ENCODE results near the gene UBE2D2. TPM values are rescaled to one million over a fixed set of nuclear protein-coding genes. Genes with fewer than 3 reads are reported as not detected.

The UBE2D2 gene
- total and polyA plus RNA-seq, 10 of the 15 experiments (the other 5 are each of a cell fraction or from before 2014, with no cell fraction given) = 58.6 to 245 (median 128) TPM

DNA sequence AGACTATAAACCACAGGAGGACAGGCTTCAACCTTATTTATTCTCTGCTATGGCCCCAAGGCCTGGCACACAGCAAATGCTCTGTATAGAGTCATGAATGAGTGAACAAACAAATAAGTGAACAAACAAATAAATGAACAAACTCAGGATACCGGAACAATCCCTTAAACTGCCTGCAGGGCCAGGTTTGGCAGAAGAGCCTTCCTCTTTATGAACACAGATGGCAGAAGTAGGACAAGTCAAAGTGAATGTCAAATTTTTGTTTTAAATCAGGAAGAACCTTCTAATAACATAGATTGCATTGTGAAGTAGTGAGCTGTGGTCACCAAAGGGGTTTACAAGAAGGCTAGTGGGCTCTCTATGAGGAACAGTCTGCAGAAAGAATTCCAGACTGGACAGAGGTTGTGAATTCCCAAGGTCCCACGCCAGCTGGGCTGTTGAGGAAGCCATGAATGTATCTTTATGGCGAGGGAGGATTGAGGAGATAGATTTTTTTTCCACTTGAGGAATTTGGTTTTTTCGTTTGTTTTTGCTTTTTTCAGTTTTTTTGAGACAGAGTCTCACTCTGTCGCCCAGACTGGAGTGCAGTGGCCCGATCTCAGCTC lies 48.3 kb upstream of the UBE2D2 start:
- Histone ChIP-seq H3K79me2 (ENCODE audit: control insufficient read depth, insufficient read depth, low read length) (no peaks in the 10 kb centered on the region), H2AFZ (ENCODE audit: control insufficient read depth, low read depth, low read length) (no peak overlapping the region), H3K36me3 (ENCODE audit: control insufficient read depth in 2 of 2, insufficient read depth in 2 of 2, low read length in 1 of 2) (no peaks in the 10 kb centered on the region), H4K20me1 (ENCODE audit: control insufficient read depth, insufficient read depth) (no peaks in the 10 kb centered on the region), H3K9ac (ENCODE audit: control insufficient read depth, insufficient read depth, low read length) (no peak overlapping the region), H3K27me3 (replicated peaks in 1 of 2; ENCODE audit: control insufficient read depth in 2 of 2, insufficient read depth in 2 of 2, low read length in 1 of 2) (no peaks in the 10 kb centered on the region), H3K9me3 (replicated peaks; ENCODE audit: control insufficient read depth, insufficient read depth, low read length) (no peaks in the 10 kb centered on the region; the same call in 2 of the 3 replicates), H3K4me2 (ENCODE audit: control insufficient read depth, insufficient read depth) (no peak overlapping the region), H3K4me3 (no peak overlapping the region), H3K27ac (ENCODE audit: control insufficient read depth, insufficient read depth) (no peak overlapping the region), H3K4me1 (ENCODE audit: control insufficient read depth, insufficient read depth, low read length) (peaks cover 11% of the 10 kb centered on the region)
- SMC1A ChIA-PET (ENCODE audit: uncharacterized antibody, unreplicated experiment) = interaction anchor here (0.6 to 11.2 kb wide), 37 partner anchors 10 to 262 kb away, joined by 3 to 235 read pairs (median 5); partner anchors contain the start of genes DNAJC18 and STING1
- ATAC-seq = peak; percentile 9
- in situ Hi-C loops (cut with MboI) = no loop called here
- FAIRE-seq = no peak
- 70% methylated on average over 6 of the region's 6 CpGs for WGBS (ENCODE audit: insufficient coverage, insufficient replicate concordance, low lambda C conversion rate, missing lambda C conversion rate)
- intact Hi-C loops (cut with micrococcal nuclease; ENCODE audit: unreplicated experiment) = loop anchor here (1.0 to 2.0 kb wide), 2 partner anchors 56 to 91 kb away; no protein-coding TSS in a partner anchor
- no peak for DNase-seq (ENCODE audit: low read depth, low spot score)
- BruUV-seq (replicated peaks) = no TSS peak
- TF ChIP-seq ZNF592 (IDR thresholded peaks at IDR 0.05) = no peak
- TF ChIP-seq RBBP5 (conservative IDR thresholded peaks at IDR 0.05) = no peak
- TF ChIP-seq ZNF207 (IDR thresholded peaks at IDR 0.05; ENCODE audit: borderline replicate concordance) = no peak
- no peak for TF ChIP-seq RFX5 (IDR thresholded peaks at IDR 0.05; ENCODE audit: low read depth, low read length)
- TF ChIP-seq LARP7 (IDR thresholded peaks at IDR 0.05) = no peak
- TF ChIP-seq IKZF1 (conservative IDR thresholded peaks at IDR 0.05) = no peak
- TF ChIP-seq CTCF (IDR thresholded peaks at IDR 0.05 in 2 of 3, conservative IDR thresholded peaks at IDR 0.05 in 1 of 3; ENCODE audit: control insufficient read depth in 2 of 3, extremely low read depth in 1 of 3, insufficient read depth in 1 of 3, low read depth in 3 of 3, low read length in 3 of 3) = 0 out of 6 replicates have a peak, but pooled peaks of 1 of the 3 experiments have one; percentile 7
- no peak for TF ChIP-seq CBX5 (IDR thresholded peaks at IDR 0.05; ENCODE audit: low read depth)
- 0 out of 2 replicates have a peak, but pooled peaks have one; percentile 5 for TF ChIP-seq SPI1 (IDR thresholded peaks at IDR 0.05; ENCODE audit: borderline replicate concordance, insufficient read depth, low read depth, low read length)
- CTCF ChIA-PET = interaction anchor here (0.5 to 10.1 kb wide), 39 partner anchors 8 to 934 kb away, joined by 3 to 491 read pairs (median 5); partner anchors contain the start of genes DNAJC18, PAIP2, SMIM33 and STING1
- RAD21 ChIA-PET (ENCODE audit: unreplicated experiment) = interaction anchor here (0.9 to 9.6 kb wide), 27 partner anchors 11 to 262 kb away, joined by 3 to 241 read pairs (median 5); partner anchors contain the start of genes DNAJC18, MZB1, STING1 and UBE2D2
- POLR2A ChIA-PET = interaction anchor here (0.6 to 3.0 kb wide), 9 partner anchors 65 to 117 kb away, joined by 3 to 12 read pairs (median 6); partner anchors contain the start of gene DNAJC18
